Stimulated activated CD8-positive, alpha-beta memory T cell treated with anti-CD3 and anti-CD28 coated beads, Interleukin-7, amount 100 ng/mL, for 24 hours (primary cell): ENCODE data around the gene AP1M2.
A peak's percentile ranks its signal among the peaks of the same experiment; 100 is the strongest.

Source experiments
- DNase-seq: peaks from one replicate; pipeline ENCODE4 v3.0.0-alpha.2; 2020; ENCODE audit warnings: low read depth

Gene AP1M2

GRCh38 chr19:10587022-10587838 lies at the start of gene AP1M2:
TSS of gene AP1M2 (minus strand) at chr19:10587312. CDS start at chr19:10587231, 81 bp downstream.
- no peak for DNase-seq

- no peak for DNase-seq
Observed at GRCh38 chr19:10636304-10636972, 49.3 kb upstream of the AP1M2 start.

DNA sequence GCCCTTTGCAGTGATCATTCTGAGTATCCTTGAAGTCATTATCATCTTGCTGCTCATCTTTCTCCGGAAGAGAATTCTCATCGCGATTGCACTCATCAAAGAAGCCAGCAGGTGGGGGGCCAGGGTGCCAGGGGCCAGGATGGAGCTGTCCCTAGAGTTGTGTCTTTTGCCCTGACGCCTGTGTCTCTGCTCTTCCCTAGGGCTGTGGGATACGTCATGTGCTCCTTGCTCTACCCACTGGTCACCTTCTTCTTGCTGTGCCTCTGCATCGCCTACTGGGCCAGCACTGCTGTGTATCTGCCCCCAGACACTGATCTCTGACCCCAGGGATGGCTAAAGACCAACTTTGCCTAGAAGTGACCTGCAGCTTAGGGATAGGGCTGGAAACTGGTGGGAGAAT lies 47.9 kb upstream of the AP1M2 start:
- DNase-seq, result no peak

DNA sequence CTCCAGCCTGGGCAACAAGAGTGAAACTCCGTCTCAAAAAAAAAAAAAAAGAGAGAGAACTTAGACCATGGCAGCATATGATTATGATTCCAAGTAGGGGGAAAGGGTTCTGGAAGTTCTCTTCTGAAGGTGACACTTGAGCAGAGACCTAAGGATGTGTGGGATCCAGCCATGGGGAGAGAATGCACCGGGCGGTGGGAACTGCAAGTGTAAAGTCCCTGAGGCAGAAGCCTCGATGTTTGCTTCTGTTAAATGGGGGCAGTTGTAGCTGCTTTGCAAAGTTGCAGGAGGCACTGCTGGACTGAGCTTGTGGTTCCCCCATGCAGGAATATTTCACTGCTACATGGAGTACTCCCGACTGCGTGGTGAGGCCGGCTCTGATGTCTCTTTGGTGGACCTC lies 47.3 kb upstream of the AP1M2 start:
- DNase-seq, result no peak

- no peak for DNase-seq
Observed at GRCh38 chr19:10631874-10632273, 44.8 kb upstream of the AP1M2 start.

DNA sequence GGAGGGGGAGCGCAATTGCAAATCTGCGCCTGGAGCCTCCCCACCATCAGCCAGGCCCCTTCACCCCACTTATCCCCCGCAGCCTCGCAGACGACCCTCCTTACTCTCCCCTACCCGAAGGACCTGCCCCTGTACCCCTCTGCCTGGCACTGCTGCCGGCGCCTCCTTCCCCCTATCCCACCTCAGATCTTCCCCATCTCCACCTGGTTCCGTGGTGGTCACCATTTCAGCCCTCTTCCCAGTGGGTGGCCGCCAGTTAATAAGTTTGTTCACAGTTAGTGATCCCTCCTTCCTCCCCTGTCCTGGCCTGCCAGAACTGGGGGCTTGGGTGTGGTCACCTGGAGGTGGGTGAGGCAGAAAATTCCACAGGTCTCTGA lies 38.6 kb upstream of the AP1M2 start:
- DNase-seq, result no peak

DNA sequence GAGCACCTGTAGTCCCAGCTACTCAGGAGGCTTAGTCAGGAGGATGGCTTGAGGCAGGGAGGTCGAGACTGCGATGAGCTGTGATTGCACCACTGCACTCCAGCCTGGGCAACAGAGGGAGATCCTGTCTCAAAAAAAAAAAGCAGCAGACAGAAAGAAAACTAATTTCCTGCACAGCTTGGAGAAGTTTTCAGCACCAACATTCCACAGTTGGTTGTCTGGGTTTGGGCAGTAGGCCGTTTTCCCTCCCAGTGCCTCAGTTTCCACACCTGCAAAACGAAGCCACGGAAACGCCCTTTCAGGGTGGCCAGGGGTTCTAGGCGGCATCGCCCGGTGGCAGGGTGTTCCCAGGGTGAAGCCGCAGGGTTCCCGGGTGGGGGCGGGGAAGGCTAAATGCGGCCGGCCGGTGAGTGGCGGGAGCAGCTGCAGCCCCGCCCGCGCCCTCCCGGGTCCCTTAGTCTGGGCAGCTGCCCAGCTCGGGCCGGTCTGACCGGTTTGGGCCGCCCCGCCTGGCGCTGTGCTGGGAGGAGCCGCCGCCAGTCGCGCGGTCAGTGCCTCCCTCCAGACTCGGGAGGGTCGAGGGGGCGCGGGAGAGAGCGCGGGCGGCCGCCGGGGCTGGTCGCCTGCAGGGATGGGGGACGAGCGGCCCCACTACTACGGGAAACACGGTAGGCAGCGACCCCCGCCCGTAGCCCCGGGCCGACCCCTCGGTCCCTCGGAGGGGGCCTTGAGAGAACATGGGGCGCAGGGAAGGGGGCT lies 38.1 kb upstream of the AP1M2 start, which contains the start of gene SLC44A2:
Gene SLC44A2, plus strand, starts transcription at position 551 of the 759 bp plus-strand sequence. Its CDS starts 81 bp downstream, at position 632.
- no peak for DNase-seq

DNA sequence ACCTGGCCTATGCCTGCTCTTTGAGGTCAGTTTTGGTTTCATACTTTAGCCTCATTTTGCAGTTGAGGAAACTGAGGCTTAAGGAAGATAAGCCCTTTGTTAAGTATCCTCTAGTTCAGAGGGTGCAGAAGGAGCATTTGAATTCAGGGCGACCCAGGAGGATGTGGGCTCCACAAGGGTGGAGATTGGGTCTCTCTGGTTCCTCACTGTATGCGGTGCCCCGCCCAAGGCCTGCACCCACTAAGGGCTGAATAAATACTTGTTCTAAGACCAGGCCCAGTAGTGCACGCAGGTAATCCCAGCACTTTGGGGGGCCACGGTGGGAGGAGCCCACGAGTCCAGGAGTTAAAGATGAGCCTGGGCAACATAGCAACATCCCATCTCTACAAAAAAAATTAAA lies 37.5 kb upstream of the AP1M2 start:
- no peak for DNase-seq

- no peak for DNase-seq
Observed at GRCh38 chr19:10621966-10622365, 34.9 kb upstream of the AP1M2 start.

DNA sequence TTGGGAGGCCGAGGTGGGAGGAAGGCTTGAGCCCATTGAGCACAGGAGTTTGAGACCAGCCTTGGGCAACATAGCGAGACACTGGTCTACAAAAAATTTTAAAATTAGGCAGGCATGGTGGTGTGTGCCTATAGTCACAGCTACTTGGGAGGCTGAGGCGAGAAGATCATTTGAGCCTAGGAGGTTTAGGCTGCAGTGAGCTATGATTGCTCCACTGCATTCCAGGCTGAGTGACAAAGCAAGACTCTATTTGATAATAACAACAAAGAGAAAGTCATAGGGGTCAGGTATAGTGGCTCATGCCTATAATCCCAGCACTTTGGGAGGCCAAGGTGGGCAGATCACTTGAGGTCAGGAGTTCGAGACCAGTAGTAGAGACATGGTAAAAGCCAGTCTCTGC lies 33.7 kb upstream of the AP1M2 start:
- no peak for DNase-seq

DNA sequence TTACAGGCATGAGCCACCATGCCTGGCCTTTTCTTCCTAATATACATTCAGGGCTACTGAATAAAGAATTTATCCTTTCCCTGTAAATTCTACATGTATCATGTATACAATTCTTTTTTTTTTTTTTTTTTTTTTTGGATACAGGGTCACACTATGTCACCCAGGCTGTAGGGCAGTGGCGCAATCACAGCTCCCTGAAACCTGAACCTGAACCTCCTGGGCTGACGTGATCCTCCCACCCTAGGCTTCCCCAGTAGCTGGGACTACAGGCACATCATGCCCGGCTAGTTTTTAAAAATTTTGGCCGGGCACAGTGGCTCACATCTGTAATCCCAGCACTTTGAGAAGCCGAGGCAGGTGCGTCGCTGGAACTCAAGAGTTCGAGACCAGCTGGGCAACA lies 31.7 kb upstream of the AP1M2 start:
- DNase-seq, result no peak

DNA sequence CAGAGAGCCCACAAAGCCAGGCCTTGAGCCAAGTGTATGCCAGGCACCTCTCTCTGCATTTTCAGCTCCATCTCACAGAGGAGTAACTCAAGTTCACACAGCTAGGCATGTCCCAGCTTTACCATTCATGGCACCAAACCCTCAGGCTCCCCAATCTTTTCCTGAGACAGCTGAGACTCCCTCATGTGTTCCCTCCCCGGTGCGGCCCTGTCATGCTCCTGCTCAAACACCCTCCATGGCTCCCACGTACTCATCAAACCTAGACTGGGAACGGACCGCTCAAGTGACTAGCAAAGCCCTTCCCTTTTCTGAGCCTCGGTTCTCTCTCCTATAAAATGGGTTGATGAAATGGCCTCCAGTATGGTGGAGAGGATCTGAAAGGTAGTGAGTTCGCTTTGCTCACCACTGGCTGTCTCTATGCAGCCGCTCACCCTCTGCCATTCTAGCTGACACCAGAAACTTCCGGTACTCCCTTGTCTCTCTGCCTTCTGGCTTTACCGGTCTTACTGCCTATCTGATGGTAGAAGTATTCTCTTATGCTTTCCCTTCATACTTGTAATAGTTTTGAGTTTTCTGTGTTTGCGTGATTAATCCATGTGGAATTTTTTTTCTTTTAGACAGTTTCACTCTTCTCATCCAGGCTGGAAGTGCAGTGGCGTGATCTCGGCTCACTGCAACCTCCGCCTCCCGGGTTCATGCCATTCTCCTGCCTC lies 30.5 kb upstream of the AP1M2 start:
- DNase-seq, result no peak

DNA sequence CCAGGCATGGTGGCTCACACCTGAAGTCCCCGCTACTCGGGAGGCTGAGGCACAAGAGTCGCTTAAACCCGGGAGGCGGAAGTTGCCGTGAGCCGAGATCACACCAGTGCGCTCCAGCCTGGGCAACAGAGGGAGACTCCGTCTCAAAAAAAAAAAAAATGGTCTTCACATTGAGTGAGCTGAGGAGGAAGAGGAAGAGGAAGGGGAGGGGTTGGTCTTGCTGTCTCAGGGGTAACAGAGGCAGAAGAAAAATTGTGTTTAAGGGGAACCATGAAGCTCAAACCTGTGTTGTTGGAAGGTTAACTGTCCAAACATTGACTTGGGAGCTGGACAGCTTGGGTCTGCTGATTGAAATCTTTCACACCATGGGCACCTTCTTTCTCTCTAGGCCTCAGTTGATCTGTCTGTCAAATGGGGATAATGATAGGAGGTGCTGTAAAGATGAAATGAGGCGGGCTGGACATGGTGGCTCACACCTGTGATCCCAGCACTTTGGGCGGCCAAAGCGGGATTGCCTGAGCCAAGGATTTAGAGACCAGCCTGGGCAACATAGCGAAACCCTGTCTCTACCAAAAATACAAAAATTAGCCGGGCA lies 28.4 kb upstream of the AP1M2 start:
- DNase-seq, result no peak

DNA sequence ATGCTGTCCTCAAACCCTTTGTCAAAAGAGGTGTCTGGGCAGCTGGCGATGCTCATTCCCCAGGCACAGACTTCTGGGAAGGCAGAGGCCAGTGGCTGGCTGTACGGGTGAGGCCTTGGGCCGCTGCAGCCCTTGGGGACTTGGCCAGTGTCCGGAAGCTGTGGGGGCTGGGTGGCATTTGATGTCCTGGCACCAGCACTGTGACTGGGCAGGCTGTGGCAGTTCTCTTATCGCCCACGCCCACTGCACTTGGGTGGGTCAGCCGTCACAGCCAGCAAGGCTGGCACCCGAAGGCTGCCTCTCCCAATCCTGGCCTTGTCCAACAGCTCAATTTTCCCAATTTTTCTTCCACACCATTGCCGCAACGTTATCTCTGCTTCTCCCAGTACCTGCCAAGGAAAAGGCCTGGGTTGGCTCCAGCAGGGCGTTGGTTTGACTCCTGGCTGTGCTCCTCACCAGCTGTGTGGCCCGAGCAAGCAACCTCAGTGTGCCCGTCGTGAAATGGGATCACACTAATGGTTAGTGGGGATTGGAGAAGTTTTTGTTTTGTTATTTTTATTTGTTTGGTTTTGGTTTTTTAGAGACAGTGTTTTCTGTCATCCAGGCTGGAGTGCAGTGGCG lies 25.5 kb upstream of the AP1M2 start:
- no peak for DNase-seq

DNA sequence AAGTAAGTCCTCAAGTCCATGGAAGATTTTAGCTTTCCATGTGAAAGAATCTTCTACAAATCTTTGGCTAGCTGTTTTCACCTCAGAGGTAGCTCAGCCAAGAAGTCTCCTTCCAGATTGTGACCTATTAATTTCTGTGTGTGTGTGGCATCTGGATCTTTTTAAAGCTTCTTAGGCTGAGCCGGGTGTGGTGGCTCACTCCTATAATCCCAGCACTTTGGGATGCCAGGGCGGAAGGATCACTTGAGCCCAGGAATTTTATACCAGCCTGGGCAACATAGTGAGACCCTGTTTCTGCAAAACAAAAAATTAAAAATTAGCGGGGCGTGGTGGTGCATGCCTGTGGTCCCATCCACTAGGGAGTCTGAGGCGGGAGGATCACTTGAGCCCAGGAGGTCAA lies 24.8 kb upstream of the AP1M2 start:
- no peak for DNase-seq

- no peak for DNase-seq
Observed at GRCh38 chr19:10604460-10604980, 17.4 kb upstream of the AP1M2 start.

DNA sequence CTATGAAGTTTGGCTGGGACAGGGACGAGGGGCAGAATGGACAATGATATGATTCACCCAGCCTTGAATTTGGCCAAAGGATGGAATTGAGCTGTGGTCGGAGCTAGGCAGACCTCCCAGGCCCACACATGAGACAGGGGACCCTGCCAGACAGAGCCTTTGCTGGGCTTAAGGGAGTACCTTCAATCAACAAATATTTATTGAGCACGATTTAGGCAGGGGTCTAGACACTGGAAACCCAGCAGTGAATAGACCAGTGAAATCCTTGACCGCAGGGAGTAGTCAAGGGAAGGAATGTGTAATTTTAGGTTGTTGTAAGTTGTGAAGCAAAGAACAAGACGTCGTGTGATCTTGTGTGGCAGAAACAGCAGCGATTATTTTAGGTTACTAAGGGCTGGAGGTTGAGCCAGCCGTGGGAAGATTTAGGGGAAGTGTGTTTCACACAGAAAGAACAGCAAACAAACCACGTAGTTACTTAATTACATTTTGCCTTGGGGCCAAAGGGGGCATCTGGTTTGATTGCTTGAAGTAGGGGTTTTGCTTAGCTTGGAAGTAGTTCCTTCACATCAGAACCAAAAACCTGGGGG lies 16.9 kb upstream of the AP1M2 start:
- DNase-seq, result no peak

- DNase-seq, result peak; percentile 37
Observed at GRCh38 chr19:10603084-10603872, 16.2 kb upstream of the AP1M2 start.

DNA sequence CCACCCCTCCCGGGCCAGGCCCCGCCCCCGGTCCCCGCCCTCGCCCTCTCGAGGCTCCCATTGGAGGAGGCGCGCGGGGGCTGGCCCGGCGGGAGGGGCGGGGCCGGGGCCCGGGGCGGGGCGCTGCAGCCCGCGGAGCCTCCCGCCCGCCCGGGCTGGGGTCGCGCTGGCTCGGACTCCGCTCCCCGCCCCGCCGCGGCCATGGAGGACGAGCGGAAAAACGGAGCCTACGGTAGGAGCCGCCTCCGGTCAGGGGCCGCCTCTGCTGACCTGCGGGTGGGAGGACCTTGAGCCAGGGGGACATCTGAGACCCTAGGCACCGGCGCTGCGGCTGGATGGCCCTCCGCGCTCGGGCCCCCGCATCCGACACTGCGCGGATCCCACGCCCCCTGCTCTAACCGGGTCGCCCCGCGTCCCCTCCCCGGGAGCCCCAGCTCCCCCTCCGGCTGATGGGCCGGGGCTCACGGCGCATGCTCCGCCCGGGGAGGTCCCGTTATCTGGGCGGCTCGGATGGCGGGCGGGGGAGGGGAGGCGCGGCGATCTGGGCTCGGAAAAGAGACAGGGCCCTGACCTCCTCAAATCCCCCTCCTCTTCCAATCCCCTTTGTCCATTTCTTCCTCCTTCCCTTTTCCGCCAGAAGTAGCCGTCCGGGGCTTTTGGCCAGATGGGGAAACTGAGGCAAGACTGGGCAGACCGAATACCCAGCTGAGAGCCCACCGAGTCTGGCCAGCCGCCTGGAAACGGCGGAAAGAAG lies 15.4 kb upstream of the AP1M2 start:
- DNase-seq, result peak; percentile 73
